Activated effector memory CD4-positive, alpha-beta T cell treated with anti-CD3 and anti-CD28 coated beads, Interleukin-2, amount 50 U/mL, for 16 hours (primary cell): ENCODE data around the gene ADAP1.

Experiments
- DNase-seq: peaks from one replicate; pipeline ENCODE4 v3.0.0-alpha.2; 2020

The ADAP1 gene

DNA sequence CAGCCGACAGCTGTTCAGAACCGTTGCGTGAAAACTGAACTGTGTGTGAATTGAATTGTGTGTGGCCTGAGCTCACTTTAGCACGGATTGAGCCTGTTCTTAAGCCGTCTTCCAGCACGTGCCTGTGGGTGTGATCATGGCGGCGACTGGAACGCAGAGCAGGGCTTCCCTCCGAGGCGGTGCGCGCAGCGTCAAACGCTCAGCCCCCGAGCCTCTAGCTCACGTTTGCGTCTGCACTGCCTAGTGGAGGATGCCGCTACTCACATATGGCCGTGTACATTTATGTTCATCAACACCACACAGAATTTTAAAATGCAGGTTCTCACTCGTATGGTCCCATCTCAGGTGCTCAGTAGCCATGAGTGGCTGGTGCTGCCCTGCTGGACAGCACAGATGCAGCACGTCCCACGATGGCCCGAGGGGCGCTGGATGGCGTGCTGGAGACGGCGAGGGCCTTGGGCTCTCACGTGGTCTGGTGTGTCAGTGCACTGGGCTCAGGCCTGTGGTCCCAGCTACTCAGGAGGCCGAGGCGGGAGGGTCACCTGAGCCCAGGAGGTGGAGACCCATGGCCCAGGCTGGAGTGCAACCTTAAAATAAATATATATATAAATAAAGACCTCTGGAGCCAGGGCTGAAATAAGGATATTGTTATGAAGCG, 100.2 kb downstream of the ADAP1 start:
- no peak for DNase-seq

DNA sequence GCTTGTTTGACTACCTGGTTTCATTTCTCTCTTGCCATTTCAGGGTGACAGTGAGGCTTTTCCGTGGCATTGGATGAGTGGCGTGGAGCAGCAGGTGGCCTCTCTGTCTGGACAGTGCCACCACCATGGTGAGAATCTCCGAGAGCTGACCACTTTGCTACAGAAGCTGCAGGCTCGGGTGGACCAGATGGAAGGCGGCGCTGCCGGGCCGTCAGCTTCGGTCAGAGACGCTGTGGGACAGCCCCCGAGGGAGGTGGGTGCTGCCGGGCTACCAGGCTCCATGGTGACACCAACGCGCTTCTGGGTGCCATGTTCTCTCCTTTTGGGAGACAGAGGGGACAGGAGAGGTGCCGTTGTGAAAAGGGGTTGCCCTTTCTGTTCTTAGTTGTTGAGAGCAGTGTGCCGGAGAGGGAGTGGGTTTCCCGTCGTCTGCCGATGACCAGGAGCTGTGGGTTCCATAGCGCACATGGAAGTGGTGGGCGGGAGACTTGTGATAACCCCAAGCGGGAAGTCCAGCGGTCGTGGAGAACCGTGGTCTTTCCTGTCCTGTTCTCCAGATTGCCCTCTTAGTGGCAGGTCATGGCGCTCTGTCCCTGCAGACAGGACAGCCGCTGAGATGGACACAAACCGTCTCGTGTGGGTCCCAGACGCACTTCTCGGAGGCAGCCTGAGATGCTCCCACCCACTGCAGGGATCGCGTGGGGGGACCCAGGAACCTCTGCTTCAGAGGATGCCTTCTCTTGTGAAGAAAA, 100.9 kb downstream of the ADAP1 start:
- DNase-seq = no peak

DNA sequence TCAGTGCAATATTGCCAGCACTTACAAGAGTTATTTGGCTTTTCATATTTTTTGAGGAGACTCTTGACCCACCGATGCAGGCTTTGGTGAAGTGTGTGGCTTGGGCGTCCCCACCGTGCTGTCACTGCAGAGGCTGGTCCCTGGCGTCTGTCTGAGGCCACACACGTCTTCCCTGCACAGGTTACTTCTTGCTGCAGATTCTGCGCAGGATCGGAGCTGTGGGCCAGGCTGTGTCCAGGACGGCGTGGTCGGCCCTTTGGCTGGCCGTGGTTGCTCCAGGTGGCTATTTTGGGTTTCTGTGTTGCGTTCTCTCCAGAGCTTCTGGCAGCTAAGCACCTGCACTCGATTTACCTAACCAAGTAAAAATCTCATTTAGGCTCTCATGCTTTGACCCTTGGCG, 103.3 kb downstream of the ADAP1 start:
- no peak for DNase-seq

DNA sequence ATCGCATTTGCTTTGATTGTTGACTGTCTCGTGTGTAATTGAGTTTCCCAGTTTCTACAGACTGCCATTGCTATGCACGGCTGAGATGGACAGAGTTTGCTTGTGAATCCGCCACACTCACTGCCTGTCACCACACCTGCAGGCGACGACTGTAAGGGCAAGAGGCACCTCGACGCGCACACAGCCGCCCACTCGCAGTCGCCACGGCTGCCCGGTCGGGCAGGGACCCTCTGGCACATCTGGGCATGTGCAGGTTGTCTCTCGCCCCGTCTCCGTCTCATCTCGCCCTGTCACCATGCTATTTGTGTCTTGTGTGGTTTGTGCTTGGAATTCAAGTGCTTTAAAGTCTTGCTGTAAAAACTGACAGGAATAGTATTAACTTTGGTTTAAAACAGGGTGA, 104.7 kb downstream of the ADAP1 start:
- DNase-seq = no peak

DNA sequence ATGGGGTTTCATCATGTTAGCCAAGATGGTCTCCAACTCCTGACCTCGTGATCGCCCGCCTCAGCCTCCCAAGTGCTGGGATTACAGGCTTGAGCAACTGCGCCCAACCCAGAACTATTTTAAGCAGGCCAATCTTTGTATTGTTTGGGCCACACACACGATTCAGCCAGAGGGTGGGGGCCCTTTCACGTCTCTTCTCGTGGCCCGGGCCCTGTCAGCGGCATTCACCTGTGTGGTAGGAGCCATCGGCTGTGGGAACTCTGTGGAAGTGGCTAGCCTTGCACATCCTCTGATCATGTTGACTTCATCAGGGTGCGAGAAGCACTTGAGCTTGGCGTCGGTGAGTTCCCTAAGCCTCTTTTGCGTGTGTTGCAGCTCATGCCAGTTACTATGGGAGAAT, 105.3 kb downstream of the ADAP1 start:
- no peak for DNase-seq
